ENCODE measurements around the gene LONRF2.
A peak's percentile ranks its signal among the peaks of the same experiment; 100 is the strongest.
"Not testable (repeated sequence)": the region's sequence is repeated elsewhere in the genome, so short reads cannot be mapped to it uniquely, and the experiment has no call there.

Gene LONRF2

DNA sequence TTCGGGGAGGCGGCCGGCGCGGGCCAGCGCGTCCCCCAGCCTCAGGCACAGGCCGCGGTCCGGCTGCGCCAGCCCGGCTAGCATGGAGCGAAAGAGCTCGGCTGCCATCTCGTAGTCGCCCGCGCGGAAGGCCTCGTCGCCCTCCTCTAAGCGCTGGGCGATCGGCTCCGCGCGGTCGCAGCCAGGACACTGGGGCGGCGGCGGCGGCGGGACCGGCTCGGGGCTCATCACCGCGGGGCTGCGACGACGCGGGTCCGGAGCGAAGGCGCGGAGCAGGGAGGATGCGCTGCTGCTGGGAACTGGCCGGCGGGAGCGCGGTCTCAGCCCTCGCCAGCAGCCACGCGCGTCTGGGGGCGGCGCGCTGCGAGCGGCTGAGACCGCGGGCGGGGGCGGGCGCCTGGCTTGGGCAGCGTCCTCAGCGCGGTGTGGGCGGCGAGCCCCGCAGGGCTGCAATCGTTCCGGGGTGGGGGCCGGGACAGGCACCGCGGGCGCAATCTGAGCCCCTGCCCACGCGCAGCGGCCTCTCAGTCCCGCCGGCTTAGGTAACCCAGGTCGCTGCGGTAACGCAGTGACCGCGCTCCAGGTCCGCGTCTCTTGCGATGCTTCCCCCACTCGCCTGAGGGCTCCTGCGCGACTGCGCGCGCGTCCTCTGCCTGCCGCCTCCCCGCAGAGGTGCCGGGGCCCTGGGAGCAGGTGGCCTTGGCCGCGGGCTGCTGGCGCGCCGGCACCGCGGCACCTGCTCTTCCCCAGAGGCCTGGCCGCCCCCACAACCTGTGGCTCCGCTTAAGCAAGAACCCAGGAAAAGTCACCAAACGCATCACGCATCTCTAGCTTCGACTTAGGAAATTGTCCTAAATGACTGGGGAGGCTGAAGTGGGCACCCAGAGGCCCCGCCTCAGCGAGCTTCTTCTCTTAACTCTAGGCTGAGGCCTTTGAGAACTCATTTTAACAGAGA lies at the start of gene LONRF2:
TSS of gene LONRF2 (minus strand) at position 636 of the 955 bp plus-strand sequence. CDS start at position 228, 408 bp downstream.
- no peak for DNase-seq

DNA sequence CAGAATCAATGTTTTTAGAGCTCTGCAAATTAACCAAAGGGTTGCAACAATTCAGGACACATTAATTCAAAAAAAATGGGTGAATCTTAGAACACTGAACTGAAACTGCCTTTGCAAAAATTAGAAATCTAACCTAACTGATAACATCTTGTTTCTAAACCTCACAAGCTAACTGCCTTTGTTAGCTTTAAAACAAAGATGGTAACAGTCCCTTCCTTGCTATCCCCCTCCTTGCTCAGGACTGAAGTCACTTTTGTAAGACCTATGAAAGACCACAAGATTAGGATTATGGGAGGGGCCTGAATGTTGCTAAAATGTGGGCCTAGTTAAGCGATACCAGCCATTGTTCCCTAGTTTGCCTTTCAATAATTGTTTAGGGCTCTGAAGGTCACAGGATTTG lies 44.9 kb upstream of the LONRF2 start:
- no peak for DNase-seq

DNA sequence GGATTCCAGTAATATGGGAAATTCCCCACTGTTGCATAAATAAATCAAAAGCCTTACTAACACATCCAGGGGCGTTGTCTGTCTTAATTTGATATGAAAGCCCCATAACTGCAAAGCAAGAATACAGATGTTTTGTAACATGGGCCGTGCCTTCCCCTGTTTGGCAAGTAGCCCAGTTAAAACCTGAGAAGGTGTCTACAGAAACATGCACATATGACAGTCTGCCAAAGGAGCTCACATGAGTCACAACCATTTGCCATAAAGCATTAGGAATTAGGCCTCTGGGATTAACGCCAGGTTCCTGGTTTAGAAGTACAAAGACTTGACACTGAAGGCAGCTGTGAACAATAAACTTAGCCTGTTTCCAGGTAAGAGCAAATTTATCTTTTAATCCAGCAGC lies 43.1 kb upstream of the LONRF2 start:
- peak; percentile 43 for DNase-seq

DNA sequence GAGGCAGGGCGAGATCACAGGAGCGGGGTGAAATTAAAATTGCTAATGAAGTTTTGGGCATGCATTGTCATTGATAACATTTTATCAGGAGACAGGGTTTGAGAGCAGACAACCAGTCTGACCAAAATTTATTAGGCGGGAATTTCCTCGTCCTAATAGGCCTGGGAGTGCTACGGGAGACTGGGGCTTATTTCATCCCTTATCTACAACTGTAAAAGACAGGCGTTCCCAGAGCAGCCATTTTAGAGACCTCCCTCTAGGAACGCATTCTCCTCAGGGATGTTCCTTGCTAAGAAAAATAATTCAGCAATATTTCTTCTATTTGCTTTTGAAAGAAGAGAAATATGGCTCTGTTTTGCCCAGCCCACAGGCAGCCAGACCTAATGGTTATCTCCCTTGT lies 40.0 kb upstream of the LONRF2 start:
- DNase-seq: not testable (repeated sequence)

DNA sequence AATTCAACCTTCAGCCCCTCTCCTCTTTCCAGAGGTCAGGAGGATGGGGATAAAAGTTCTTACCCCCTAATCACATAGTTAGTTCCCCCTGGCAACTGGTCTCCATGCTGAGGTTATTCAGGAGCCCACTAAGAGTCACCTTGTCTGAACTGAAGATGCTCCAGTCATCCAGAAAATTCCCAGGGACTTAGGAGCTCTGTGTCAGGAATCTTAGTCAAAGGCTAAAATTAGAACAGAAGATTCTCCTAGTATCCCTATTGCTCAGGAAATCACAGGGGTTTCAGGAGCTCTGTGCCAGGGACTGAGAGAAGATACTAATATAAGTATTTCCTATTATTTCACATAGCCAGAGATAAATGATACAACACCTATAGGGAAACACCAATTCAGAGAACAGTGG lies 37.3 kb upstream of the LONRF2 start:
- no peak for DNase-seq

DNA sequence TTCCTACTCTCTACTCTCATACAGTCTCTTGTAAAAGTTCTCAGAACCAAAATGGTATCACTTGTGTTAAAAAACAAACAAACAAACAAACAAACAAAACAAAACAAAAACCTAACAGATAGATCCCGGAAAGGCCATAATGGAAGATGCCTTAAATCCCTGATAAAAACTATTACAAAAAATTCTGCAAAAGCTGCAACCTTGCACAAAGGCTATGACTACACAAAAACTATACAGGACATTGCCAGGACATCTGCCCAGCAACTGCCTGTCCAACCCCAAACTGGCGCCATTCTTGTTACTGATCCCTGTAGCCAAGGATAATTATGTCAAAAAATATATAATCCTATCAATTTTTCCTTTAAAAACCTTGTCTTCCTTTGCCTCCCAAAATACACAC lies 36.3 kb upstream of the LONRF2 start:
- no peak for DNase-seq

DNA sequence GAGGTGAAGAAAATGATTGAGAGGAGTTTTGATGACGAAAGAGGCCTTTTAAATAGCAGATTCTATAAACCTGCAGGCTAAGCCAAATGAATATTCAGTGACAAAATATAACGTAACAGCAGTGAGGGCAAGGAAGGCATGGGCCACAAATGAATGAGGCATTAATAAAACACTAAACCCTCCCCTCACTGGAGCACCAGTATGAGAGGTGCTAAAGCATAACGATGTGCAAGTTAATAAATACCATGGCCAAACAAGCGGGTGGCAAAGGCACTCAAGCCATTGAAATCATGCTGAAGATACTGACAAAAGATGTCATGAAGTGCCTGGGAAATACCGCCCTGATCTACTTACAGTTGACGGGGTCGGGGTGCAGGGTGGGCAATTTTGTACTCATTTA lies 30.2 kb upstream of the LONRF2 start:
- DNase-seq: no peak

DNA sequence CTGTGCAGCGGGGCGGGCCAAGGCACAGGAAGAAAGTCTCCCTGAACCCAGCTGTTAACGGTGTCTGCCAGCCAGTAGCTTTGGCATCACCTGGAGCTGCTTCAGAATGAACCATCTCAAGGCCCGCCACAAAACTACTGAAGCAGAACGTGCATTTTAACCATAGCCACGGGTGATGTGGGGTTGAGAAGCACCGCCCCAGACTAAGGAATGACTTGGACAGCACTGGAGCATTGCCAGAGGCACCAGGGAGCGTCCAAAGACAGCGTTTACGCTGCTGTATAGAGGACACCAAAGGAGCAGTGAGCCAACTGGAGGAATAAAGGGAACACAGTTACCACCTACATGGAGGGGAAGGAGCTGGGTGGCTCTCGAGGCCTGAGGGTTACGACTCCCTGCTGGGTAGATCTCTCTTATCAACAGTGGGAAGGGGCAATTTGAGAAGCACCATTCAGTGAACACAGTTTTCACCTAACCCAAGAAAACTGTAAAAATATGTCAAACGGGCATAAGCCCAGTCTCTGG lies 28.4 kb upstream of the LONRF2 start:
- DNase-seq: no peak

DNA sequence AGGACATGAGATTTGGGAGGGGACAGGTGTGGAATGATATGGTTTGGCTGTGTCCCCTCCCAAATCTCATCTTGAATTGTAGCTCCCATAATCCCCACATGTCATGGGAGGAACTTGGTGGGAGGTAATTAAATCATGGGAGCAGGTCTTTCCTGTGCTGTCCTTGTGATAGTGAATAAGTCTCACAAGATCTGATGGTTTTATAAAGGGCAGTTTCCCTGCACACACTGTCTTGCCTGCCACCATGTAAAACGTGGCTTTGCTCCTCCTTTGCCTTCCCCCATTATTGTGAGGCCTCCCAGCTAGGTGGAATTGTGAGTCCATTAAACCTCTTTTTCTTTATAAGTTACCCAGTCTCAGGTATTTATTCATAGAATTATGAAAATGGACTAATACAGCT lies 22.8 kb upstream of the LONRF2 start:
- DNase-seq: not testable (repeated sequence)

DNA sequence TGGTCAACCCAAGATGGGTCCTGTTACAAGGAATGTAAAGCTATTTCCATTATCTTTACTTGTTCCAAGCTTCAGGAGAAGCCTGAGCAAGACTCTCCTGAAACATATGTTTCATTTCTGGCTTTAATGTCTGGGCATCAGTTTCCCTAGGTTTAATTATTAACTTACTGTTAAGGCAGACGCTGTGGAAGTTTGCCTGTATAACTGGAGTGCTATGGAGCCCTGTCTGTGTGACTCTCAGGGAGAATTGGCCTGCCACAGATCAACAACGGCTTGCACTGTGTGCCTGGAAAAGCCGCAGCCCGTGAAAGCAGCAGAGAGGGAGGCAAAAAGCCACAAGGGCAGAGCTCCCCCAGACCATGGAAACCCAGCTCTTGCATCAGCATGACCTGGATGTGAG lies 22.1 kb upstream of the LONRF2 start:
- DNase-seq: no peak

DNA sequence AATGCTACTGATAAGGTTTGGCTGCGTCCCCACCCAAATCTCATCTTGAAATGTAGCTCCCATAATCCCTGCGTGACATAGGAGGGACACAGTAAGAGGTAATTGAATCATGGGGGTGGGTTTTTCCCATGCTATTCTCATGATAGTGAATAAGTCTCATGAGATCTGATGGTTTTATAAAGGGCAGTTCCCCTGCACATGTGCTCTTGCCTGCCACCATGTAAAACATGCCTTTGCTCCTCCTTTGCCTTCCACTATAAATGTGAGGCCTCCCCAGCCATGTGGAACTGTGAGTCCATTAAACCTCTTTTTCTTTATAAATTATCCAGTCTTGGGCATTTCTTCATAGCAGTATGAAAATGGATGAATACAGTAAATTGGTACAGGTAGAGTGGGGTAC lies 20.2 kb upstream of the LONRF2 start:
- not testable (repeated sequence) for DNase-seq

DNA sequence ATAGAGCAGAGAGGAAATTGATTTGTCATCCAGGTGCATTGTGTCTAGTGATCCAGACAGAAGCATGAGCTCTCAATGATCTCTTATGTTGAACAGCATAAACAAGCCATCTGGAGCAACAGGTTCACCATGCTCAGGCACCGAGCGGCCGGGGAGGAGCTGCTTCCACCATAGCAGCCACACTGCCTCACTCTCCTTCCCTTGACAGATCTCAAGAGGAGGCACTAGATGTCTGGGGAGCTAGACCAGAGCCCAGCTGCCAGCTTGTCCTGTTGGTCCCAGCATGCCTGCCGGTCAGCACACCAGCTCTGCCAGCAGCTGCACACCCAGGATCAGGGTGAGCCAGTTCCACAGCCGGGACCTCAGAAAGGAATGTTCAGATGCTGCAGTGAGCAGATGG lies 17.5 kb upstream of the LONRF2 start:
- DNase-seq: no peak

DNA sequence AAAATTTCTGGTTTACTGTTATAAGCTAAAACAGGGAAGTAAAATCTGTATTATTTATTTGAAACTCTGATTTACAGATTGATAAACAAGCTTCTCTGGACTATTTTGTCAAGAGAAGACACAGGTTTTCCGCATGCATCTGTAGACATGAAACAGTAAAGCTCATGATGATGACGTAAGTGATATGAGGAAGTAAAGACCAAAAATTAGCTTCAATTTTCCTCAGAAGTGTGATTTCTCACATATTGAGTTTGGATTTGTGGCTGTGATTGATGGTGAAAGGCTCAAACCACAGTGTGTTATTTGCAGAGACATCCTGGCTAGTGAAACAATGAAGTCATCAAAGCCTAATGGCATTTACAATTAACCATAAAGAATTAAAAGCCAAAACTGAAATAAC lies 12.6 kb upstream of the LONRF2 start:
- DNase-seq: no peak

DNA sequence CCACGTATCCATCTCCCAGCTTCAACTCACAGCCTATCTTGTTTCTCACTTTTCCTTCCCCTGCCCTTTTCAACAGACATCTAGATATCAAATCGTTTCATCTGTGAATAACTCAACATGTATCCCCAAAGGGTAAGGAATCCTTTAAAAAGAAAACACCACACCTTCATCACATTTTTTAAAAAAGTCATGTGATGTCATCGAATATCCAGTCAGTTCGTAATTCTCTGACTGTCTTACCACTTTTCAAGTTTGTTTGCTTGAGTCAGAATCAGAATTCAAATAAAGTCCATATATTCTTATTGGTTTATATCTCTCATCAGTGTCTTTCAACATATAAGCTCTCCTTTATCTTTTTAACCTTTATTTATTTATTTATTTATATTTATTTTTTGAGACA lies 5.4 kb upstream of the LONRF2 start:
- no peak for DNase-seq

DNA sequence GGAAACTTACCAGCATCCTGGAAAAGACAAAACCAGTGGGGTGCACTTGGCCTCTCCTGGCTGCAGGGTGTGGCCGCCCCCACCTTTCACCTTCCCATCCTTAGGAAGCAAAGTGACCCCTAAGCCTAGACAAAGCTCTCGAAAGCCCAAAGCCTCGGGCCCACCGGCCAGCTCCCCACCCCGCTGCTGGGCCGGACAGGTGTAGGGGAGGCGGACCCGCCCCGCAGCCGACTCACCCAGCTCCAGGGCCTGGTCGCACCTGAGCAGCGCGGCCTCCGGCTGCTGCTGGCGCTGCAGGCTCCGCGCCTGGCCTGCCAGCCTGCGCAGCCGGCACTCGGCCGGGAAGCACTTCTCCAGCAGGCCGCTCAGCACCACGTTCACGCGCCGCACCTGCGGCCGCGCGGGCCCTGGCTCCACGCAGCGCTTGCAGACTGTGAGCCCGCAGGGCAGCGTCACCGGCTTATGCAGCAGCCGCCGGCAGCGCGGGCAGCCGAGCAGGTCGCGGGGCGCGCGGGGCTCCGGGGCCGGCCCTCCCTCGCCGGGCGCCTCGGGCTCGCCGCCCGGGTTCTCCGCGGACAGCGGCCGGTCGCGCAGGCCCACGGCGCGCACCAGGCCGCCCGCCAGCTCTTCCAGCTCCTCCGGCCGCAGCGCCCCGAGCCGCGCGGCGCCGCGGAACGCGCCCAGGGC lies 979 bp downstream of the LONRF2 start:
- DNase-seq: no peak

DNA sequence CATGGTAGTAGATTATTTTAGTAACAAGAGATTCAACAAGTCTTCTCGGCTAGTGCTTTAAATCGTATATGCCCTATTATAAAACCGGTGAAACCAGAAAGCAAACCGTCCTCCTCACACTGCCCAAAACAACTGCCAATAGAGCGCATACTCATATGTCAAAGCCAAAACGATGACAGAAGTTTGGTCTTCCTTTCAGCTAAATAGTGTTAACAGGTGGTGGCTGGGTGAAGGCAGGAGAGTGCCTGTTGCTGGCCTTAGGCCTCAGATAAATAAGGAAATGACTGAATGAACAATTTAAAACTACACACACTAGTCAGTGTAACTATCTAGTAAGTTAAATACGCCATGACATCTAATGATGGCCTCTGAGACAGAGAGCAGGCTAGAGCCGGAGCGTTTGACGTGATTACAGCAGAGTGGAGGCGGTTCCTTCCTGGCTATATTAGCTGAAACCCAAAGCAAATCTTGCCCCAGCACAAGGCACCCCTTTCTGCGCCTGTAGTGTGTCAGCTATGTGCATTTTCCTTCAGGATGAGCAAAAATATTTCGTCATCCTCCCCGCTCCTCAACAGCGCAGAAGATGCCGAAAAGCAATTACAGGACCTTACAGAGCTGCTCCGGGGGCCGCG lies 1.6 kb downstream of the LONRF2 start:
- no peak for DNase-seq

DNA sequence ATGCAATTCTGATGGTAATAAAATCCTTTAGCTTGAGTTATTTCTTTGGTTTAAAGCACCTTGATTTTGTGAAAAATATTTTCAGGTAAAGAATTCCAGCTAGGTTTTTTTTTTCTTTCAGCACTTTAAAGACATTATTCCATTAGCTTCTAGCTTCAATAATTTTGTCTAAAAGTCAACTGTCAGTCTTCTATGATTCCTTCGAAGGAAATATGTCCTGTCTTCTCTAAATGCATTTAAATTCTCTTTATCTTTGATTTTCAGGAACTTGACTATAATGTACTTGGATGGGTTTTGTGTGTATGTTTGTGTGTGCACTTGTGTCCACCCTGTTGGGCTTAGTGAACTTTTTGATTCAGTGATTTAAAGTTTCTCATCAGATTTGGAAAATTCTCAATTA lies 4.7 kb downstream of the LONRF2 start:
- DNase-seq: no peak

DNA sequence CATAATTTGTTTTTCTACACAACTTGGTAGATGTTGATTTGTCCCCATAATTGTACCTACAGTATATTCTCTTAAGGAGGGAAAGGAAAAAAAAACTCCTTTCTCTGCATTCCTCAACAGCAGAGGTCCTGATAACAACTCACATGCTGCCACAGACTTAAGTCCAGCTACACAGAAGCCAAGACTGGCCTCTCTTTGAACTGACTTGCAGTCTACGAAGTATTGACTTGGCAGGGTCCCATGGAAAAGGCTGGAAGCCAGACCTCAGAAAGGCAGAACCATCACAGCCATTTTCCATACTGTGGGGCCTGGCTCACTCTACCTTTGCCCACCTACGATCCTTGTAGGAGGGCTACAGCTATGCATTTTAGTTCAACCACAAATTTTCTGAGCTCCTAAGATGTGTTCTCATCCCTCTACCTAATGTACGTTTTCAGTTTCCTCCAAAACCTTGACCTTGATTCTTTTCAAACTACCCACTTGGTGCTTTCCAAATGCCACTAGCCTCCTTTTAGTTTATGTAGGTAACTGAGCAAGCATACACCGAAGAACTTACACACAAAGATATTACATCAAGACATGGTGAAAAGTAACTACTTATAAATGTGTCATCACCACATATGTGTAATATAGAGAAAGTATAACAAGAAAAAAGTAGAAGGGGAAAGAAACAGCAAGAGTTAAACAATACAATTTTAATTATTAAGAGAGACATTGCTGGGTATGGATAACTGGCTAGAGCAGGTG lies 12.2 kb downstream of the LONRF2 start:
- DNase-seq: no peak

DNA sequence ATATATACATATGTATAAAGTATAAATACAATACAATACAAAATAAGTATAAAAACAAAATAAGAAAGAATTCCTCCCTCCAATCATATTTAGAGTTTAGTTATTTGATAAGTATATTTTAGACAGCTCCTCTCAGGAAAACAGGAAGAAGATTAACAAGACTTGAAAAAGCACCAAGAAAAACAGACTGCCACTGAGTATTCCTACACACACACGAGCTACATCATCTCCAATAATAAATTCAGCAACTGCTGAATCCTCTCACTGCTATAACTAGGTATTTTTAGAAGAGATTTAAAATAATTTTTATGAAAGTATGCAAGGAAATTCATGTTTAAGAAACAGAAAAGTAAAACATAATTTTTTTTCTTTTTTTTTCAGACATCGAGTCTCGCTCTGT lies 13.0 kb downstream of the LONRF2 start:
- no peak for DNase-seq

DNA sequence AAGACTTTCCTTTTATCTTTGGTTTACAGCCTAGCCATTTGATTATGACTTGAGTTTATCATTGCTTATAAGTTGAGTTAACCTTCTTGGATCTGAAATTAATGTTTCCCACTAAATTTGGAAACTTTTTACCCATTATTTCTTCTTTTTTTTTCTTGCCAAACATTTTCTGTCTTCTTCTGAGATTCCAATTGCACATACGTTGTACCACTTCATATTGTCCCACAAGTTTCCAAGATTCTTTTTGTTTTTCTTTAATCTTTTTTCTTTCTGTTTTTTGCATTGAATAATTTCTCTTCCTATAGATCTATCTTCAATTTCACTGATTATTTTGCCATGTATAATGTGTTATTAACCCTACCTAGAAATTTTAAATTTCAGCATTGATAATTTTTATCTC lies 18.6 kb downstream of the LONRF2 start:
- no peak for DNase-seq

DNA sequence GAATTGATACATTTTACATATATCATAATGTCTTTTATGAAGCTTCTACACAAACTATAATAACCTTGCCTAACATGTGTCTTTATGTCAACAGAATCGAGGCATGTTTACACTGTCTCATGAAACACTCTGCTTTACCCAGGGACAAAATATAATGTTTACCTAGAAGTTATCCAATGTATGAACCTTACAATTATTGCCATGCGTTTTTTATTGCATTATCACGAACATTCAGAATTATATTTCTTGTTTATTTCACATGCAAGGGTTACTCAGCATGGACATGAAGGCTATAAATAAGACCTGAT lies 19.8 kb downstream of the LONRF2 start:
- no peak for DNase-seq

DNA sequence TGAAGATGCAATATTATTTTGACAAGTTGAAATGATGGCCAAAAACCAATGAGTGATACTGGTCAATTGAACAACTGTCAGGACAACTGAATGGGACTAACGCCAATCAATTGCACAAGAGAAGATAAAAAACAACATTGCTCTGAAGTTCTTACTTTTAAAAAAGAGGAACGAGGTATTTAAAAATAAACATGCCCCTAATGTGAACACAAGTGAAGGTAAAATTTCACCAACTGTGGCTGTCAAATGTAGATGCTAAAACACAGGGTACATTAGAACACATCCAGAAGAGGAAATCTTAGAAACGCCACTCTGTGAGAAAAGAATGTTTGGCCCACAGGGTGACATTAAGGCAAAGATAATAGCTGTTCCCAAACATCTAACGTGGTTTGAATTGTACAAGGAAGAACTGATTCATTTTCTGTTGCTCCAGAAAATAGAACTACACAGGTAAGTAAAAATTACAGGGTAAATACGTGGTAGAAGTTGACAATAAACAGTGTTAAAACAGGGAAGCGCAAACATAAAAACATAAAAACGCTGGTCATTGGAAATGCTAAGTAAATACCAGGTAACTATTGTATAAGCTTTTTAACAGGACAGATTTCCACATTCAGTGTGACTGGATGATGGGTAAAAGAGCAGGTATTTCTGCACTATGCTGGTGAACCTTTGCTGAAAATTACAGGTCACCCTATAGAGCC lies 20.3 kb downstream of the LONRF2 start:
- DNase-seq: no peak
